Colonic mucosa (tissue), 4 donors: ENCODE results near the gene DPT. TPM values are rescaled to one million over a fixed set of nuclear protein-coding genes. Genes with fewer than 3 reads are reported as not detected.
"Not testable (repeated sequence)": the region's sequence is repeated elsewhere in the genome, so short reads cannot be mapped to it uniquely, and the experiment has no call there.

Experiments
- DNase-seq: peaks from one replicate; pipeline ENCODE4 v3.0.0-alpha.2; 2020
- H3K27ac ChIP-seq: fragments of 200-600 bp; one replicate; pipeline ENCODE4 v1.8.0; 2021
- H3K27me3 ChIP-seq: fragments of 200-600 bp; one replicate; pipeline ENCODE4 v1.8.0; 2021
- H3K36me3 ChIP-seq: fragments of 200-600 bp; one replicate; pipeline ENCODE4 v1.8.0; 2021
- H3K4me1 ChIP-seq: fragments of 200-600 bp; one replicate; pipeline ENCODE4 v1.8.0; 2021; ENCODE audit warnings: mild to moderate bottlenecking
- H3K4me3 ChIP-seq: fragments of 200-600 bp; one replicate; pipeline ENCODE4 v1.8.0; 2021
- H3K9ac ChIP-seq, 2 donors: one replicate each; pipeline ENCODE4 v1.7.0; 2013; ENCODE audit warnings: control low read depth in 2 of 2, low read depth in 2 of 2, low read length in 2 of 2
- H3K9me3 ChIP-seq: fragments of 200-600 bp; one replicate; pipeline ENCODE4 v1.8.0; 2021
- CTCF ChIP-seq: fragments of 200-600 bp; IDR thresholded peaks from one replicate; pipeline ENCODE4 v1.8.0; 2022; ENCODE audit warnings: antibody characterized with exemption, mild to moderate bottlenecking
- intact Hi-C: fragments of 100-400 bp; cut with DNase I; formaldehyde crosslinking; loops from one replicate; pipeline ENCODE4 v1.14.1; 2022
- total RNA-seq, 2 donors: library from RNA; stranded (reverse); fragmentation: NEBNext Ultra II Directional in 1 of 2; extraction: Animal tissue kit (Norgen Biotek cat#: 25700) in 1 of 2; gene quantifications; one replicate each; pipeline ENCODE4 v1.2.1, GENCODE V29; 2021
- donor health status: healthy.
- donor health status: DM: no; HTN: no; CAD: no.
- donor health status: DM: no; HTN: no; CAD: no.

The DPT gene
- 10 to 100 TPM in 1 of 2 donors, 1 to 10 TPM in 1; 1.2 to 16.2 TPM for total RNA-seq

DNA sequence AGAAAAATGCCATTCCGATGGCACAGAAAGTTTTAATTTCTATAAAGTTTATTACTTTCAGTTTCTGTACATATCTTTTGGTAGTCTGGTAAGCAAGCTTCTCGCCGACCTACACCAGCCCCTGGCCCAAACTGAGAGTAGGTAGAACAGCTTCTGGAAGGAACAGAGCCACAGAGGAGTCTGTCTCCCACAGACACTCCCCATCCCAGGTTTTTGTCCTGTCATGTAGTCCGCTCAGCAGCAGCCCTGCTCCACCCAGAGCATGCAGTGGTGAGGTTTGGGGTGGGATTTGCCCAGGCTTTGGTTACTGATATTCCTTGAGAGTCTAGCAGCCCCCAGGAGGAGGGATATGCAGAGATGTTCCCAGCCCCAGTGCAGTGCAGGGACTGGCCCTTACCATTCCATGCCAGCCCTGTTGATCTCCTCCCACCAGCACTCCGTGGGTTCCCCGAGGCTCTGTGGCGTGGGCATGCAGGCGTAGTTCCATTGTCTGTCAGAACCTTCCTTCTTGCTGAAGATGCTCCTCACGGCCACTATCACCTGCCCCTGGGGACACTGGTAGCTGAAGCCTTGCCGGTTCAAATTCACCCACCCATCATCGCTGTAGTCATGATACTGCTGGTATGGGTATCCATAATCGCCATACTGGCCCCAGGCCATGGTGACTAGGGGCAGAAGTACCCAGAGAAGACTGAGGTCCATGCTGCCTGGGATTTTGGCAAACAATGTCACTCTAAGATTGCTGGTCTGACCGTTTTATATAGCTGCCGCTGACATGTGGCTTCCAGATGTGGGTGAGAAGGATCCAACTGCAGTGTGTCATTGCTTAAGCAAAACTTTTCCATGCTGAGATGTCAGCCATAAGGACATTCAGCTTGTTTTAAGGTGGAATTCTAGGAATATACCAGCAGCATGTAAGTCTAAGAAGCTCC is at the start of gene DPT:
TSS of gene DPT (minus strand) at position 734 of the 932 bp plus-strand sequence. CDS start at position 702, 32 bp downstream.
- H3K27ac ChIP-seq: no peak within 1 kb of the TSS
- no peak for DNase-seq
- H3K4me3 ChIP-seq: no peak within 1 kb of the TSS
- H3K27me3 ChIP-seq: no peaks in the 10 kb centered on the region
- intact Hi-C loops: no loop called here
- no peaks in the 10 kb centered on the region for H3K9me3 ChIP-seq
- H3K36me3 ChIP-seq: no peaks in the 10 kb centered on the region
- H3K4me1 ChIP-seq: no peaks in the 10 kb centered on the region
- no peak for TF ChIP-seq CTCF
- H3K9ac ChIP-seq: no peak within 1 kb of the TSS

GRCh38 chr1:168775366-168775765 is 46.4 kb upstream of the DPT start:
- intact Hi-C loops: no loop called here
- TF ChIP-seq CTCF: no peak
- H3K36me3 ChIP-seq: no peaks in the 10 kb centered on the region

GRCh38 chr1:168774241-168774640 is 45.2 kb upstream of the DPT start:
- H3K4me1 ChIP-seq: no peaks in the 10 kb centered on the region
- no peak overlapping the region for H3K9ac ChIP-seq
- H3K27ac ChIP-seq: no peak overlapping the region
- DNase-seq: no peak
- TF ChIP-seq CTCF: no peak
- no peaks in the 10 kb centered on the region for H3K9me3 ChIP-seq
- no peak overlapping the region for H3K4me3 ChIP-seq
- intact Hi-C loops: no loop called here
- H3K36me3 ChIP-seq: no peaks in the 10 kb centered on the region
- H3K27me3 ChIP-seq: no peaks in the 10 kb centered on the region

More at GRCh38 chr1:168775366-168775765, 46.4 kb upstream of the DPT start:
- Histone ChIP-seq H3K4me1 (no peaks in the 10 kb centered on the region), H3K27me3 (no peaks in the 10 kb centered on the region), H3K9me3 (no peaks in the 10 kb centered on the region), H3K4me3 (no peak overlapping the region), H3K27ac (no peak overlapping the region), H3K9ac (no peak overlapping the region)
- no peak for DNase-seq

GRCh38 chr1:168772428-168773060 is 43.5 kb upstream of the DPT start:
- no peak overlapping the region for H3K27ac ChIP-seq
- DNase-seq: no peak
- intact Hi-C loops: no loop called here
- no peak overlapping the region for H3K9ac ChIP-seq
- H3K27me3 ChIP-seq: no peaks in the 10 kb centered on the region
- no peak overlapping the region for H3K4me3 ChIP-seq
- H3K9me3 ChIP-seq: no peaks in the 10 kb centered on the region
- no peaks in the 10 kb centered on the region for H3K36me3 ChIP-seq
- H3K4me1 ChIP-seq: no peaks in the 10 kb centered on the region
- TF ChIP-seq CTCF: no peak

GRCh38 chr1:168771104-168771630 is 42.2 kb upstream of the DPT start:
- H3K36me3 ChIP-seq: no peaks in the 10 kb centered on the region
- H3K9me3 ChIP-seq: no peaks in the 10 kb centered on the region
- no peak overlapping the region for H3K27ac ChIP-seq
- no peak overlapping the region for H3K9ac ChIP-seq
- intact Hi-C loops: no loop called here
- H3K27me3 ChIP-seq: no peaks in the 10 kb centered on the region
- DNase-seq: no peak
- no peak for TF ChIP-seq CTCF
- H3K4me1 ChIP-seq: no peaks in the 10 kb centered on the region
- no peak overlapping the region for H3K4me3 ChIP-seq

DNA sequence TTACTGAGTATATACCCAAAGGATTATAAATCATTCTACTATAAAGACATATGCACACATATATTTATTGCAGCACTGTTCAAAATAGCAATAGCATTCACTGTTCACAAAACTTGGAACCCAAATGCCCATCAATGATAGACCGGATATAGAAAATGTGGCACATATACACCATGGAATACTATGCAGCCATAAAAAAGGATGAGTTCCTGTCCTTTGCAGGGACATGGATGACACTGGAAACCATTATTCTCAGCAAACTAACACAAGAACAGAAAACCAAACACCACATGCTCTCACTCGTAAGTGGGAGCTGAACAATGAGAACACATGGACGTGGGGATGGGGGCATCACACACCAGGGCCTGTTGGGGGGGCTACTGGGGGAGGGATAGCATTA is 40.9 kb upstream of the DPT start:
- H3K27ac ChIP-seq, H3K27me3 ChIP-seq, H3K4me1 ChIP-seq, H3K9me3 ChIP-seq, intact Hi-C loops, DNase-seq, H3K36me3 ChIP-seq, H3K4me3 ChIP-seq, H3K9ac ChIP-seq: not testable (repeated sequence)
